Stimulated activated CD8-positive, alpha-beta memory T cell treated with anti-CD3 and anti-CD28 coated beads, Interleukin-15, amount 100 ng/mL, for 48 hours (primary cell): ENCODE results near the gene ZNF680.
A peak's percentile ranks its signal among the peaks of the same experiment; 100 is the strongest.
"Not testable (repeated sequence)": the region's sequence is repeated elsewhere in the genome, so short reads cannot be mapped to it uniquely, and the experiment has no call there.

Experiments
- DNase-seq, 2 donors: peaks; one replicate each; pipeline ENCODE4 v3.0.0-alpha.2; 2020; ENCODE audit warnings: low read depth in 2 of 2

Gene ZNF680

GRCh38 chr7:64557601-64558322 is 5.1 kb downstream of the ZNF680 start:
- no peak for DNase-seq

- no peak for DNase-seq
These were observed 7.8 kb downstream of the ZNF680 start for GRCh38 chr7:64555046-64555445.

GRCh38 chr7:64554188-64554587 is 8.7 kb downstream of the ZNF680 start:
- not testable (repeated sequence) for DNase-seq

GRCh38 chr7:64551375-64552142 is 11.3 kb downstream of the ZNF680 start:
- no peak for DNase-seq

GRCh38 chr7:64544010-64544409 is 18.9 kb downstream of the ZNF680 start:
- DNase-seq, result no peak

- DNase-seq, result peak in 1 of 2 donors; percentile 4
These were observed 21.2 kb downstream of the ZNF680 start for GRCh38 chr7:64541438-64542359.

GRCh38 chr7:64533756-64534155 is 29.1 kb downstream of the ZNF680 start:
- DNase-seq, result no peak

- no peak for DNase-seq
These were observed 34.1 kb downstream of the ZNF680 start for GRCh38 chr7:64528770-64529169.

- no peak for DNase-seq
These were observed 41.4 kb downstream of the ZNF680 start for GRCh38 chr7:64521409-64521984.

GRCh38 chr7:64516451-64516850 is 46.4 kb downstream of the ZNF680 start:
- no peak for DNase-seq

- DNase-seq, result no peak
These were observed 47.1 kb downstream of the ZNF680 start for GRCh38 chr7:64515781-64516180.

GRCh38 chr7:64515330-64515729 is 47.5 kb downstream of the ZNF680 start:
- no peak for DNase-seq

GRCh38 chr7:64509583-64509982 is 53.3 kb downstream of the ZNF680 start:
- DNase-seq, result no peak

- no peak for DNase-seq
These were observed 58.2 kb downstream of the ZNF680 start for GRCh38 chr7:64504581-64505120.

GRCh38 chr7:64498270-64498669 is 64.6 kb downstream of the ZNF680 start:
- no peak for DNase-seq

- DNase-seq, result no peak
These were observed 67.9 kb downstream of the ZNF680 start for GRCh38 chr7:64494912-64495461.

- no peak for DNase-seq
These were observed 77.2 kb downstream of the ZNF680 start for GRCh38 chr7:64485623-64486022.
